GM12878 (cell line): ENCODE data around the gene AKT1S1. TPM values are rescaled to one million over a fixed set of nuclear protein-coding genes. Genes with fewer than 3 reads are reported as not detected.

ENCODE experiments used
- ATAC-seq: fragments of 200-7000 bp; cut with Tn5 transposase; 3 replicates; pipeline ENCODE4 v1.9.1; 2020; ENCODE audit warnings: mild to moderate bottlenecking, moderate library complexity
- BruUV-seq: library from RNA; stranded (reverse); fragments of 400-500 nt; replicated peaks from 2 replicates; lab custom pipeline; 2021; lab: Mats Ljungman, UMichigan
- CTCF ChIA-PET: fragments of 300-600 bp; sonication (Branson Sonifier 250); formaldehyde crosslinking; extraction: SDS; loops from one replicate; lab custom pipeline; 2021; ENCODE audit warnings: inconsistent platforms; lab: Yijun Ruan, JAX
- POLR2A ChIA-PET: fragments of 350-600 bp; formaldehyde crosslinking; extraction: SDS; loops from one replicate; lab custom pipeline; 2021; ENCODE audit warnings: inconsistent platforms; lab: Charles Lee
- RAD21 ChIA-PET: fragments of 300-600 bp; sonication (Branson Sonifier 250); formaldehyde crosslinking; loops from one replicate; lab custom pipeline; 2023; ENCODE audit warnings: antibody characterized with exemption; ENCODE audit not compliant: unreplicated experiment; lab: Charles Lee
- SMC1A ChIA-PET: fragments of 300-600 bp; sonication (Branson Sonifier 250); formaldehyde crosslinking; loops from one replicate; lab custom pipeline; 2023; ENCODE audit not compliant: unreplicated experiment, uncharacterized antibody; lab: Charles Lee
- DNase-seq: peaks from one replicate; pipeline ENCODE4 v3.0.0-alpha.2; 2011; ENCODE audit warnings: low read depth, low spot score
- FAIRE-seq: peaks from 3 replicates; lab custom pipeline; 2011; peaks lifted over from hg19 to GRCh38; lab: Jason Lieb, UNC
- H2AFZ ChIP-seq: 2 replicates; pipeline ENCODE4 v1.6.0; 2011; ENCODE audit warnings: low read depth, low read length, control low read depth; ENCODE audit not compliant: control insufficient read depth
- H3K27ac ChIP-seq: 2 replicates; pipeline ENCODE4 v1.5.1; 2011; ENCODE audit warnings: control low read depth; ENCODE audit not compliant: control insufficient read depth, insufficient read depth
- H3K27me3 ChIP-seq, 2 experiments: replicated peaks in 1 of 2; 2 replicates each; pipeline versions ENCODE4 v1.6.0 to v1.6.1; 2011; ENCODE audit warnings: low read length in 1 of 2; ENCODE audit not compliant: control insufficient read depth in 2 of 2, insufficient read depth in 2 of 2
- H3K36me3 ChIP-seq, 2 experiments: 2 replicates each; pipeline ENCODE4 v1.5.1; 2011; ENCODE audit warnings: low read length in 1 of 2; ENCODE audit not compliant: control insufficient read depth in 2 of 2, insufficient read depth in 2 of 2
- H3K4me1 ChIP-seq: 2 replicates; pipeline ENCODE4 v1.6.1; 2011; ENCODE audit warnings: mild to moderate bottlenecking, low read length, moderate library complexity, mixed read lengths; ENCODE audit not compliant: control insufficient read depth, insufficient read depth
- H3K4me2 ChIP-seq: 2 replicates; pipeline ENCODE4 v1.6.0; 2011; ENCODE audit warnings: control low read depth; ENCODE audit not compliant: control insufficient read depth, insufficient read depth
- H3K4me3 ChIP-seq: fragments of 200-600 bp; sonication (generic); 2 replicates; pipeline ENCODE4 v1.5.1; 2016
- H3K79me2 ChIP-seq: 2 replicates; pipeline ENCODE4 v1.6.0; 2011; ENCODE audit warnings: low read length; ENCODE audit not compliant: control insufficient read depth, insufficient read depth
- H3K9ac ChIP-seq: 2 replicates; pipeline ENCODE4 v1.8.0; 2011; ENCODE audit warnings: low read length, control low read depth, mixed read lengths; ENCODE audit not compliant: control insufficient read depth, insufficient read depth
- H3K9me3 ChIP-seq: replicated peaks from 3 replicates; pipeline ENCODE4 v1.5.1; 2011; ENCODE audit warnings: mild to moderate bottlenecking, low read length; ENCODE audit not compliant: control insufficient read depth, insufficient read depth
- H4K20me1 ChIP-seq: 2 replicates; pipeline ENCODE4 v1.6.0; 2011; ENCODE audit not compliant: control insufficient read depth, insufficient read depth
- ATF3 ChIP-seq: IDR thresholded peaks from 2 replicates; pipeline ENCODE4 v1.6.1; 2011; ENCODE audit warnings: low read depth, mild to moderate bottlenecking, low read length, moderate library complexity, borderline replicate concordance; ENCODE audit errors: extremely low read depth
- CBX5 ChIP-seq: sonication (generic); IDR thresholded peaks from 2 replicates; pipeline ENCODE4 v1.6.1; 2016; ENCODE audit warnings: low read depth, moderate library complexity, mild to moderate bottlenecking, inconsistent platforms
- CEBPB ChIP-seq, 2 experiments: fragments of 150-350 bp in 1 of 2; IDR thresholded peaks; 2 replicates each; pipeline ENCODE4 v1.6.1; 2012 to 2014; ENCODE audit warnings: low read depth in 2 of 2, low read length in 2 of 2, borderline replicate concordance in 1 of 2, inconsistent platforms in 1 of 2
- CHD2 ChIP-seq: IDR thresholded peaks from 2 replicates; pipeline ENCODE4 v1.6.1; 2011; ENCODE audit warnings: low read depth, low read length, improper control_type of control experiment, borderline replicate concordance
- DPF2 ChIP-seq: fragments of 450-650 bp; IDR thresholded peaks from 2 replicates; pipeline ENCODE4 v1.6.1; 2017; ENCODE audit warnings: mild to moderate bottlenecking
- EZH2 ChIP-seq: IDR thresholded peaks from 2 replicates; pipeline ENCODE4 v1.6.1; 2012; ENCODE audit warnings: low read depth, mild to moderate bottlenecking, control low read depth, inconsistent platforms, low read length, borderline replicate concordance; ENCODE audit not compliant: control insufficient read depth
- FOXK2 ChIP-seq: fragments of 450-650 bp; IDR thresholded peaks from 2 replicates; pipeline ENCODE4 v1.6.1; 2017; ENCODE audit warnings: mild to moderate bottlenecking, moderate library complexity
- IRF3 ChIP-seq: fragments of 450-650 bp; IDR thresholded peaks from 2 replicates; pipeline ENCODE4 v1.6.1; 2014; ENCODE audit warnings: mild to moderate bottlenecking
- LARP7 ChIP-seq: fragments of 450-650 bp; IDR thresholded peaks from 2 replicates; pipeline ENCODE4 v1.6.1; 2017; ENCODE audit warnings: mild to moderate bottlenecking
- MAX ChIP-seq: IDR thresholded peaks from 2 replicates; pipeline ENCODE4 v1.6.1; 2012; ENCODE audit warnings: low read depth, low read length, improper control_type of control experiment
- MYC ChIP-seq: IDR thresholded peaks from 2 replicates; pipeline ENCODE4 v1.6.1; 2011; ENCODE audit warnings: mild to moderate bottlenecking, low read length, moderate library complexity, inconsistent platforms; ENCODE audit not compliant: insufficient read depth, insufficient replicate concordance, insufficient read length, severe bottlenecking
- NBN ChIP-seq: fragments of 450-650 bp; IDR thresholded peaks from 2 replicates; pipeline ENCODE4 v1.6.1; 2016
- NFXL1 ChIP-seq: fragments of 450-650 bp; IDR thresholded peaks from 2 replicates; pipeline ENCODE4 v1.6.1; 2017; ENCODE audit warnings: antibody characterized with exemption, mild to moderate bottlenecking, borderline replicate concordance
- NR2C2 ChIP-seq: IDR thresholded peaks from 2 replicates; pipeline ENCODE4 v1.6.1; 2011; ENCODE audit warnings: borderline replicate concordance, low read depth; ENCODE audit not compliant: control insufficient read depth, insufficient read length
- PAX5 ChIP-seq: IDR thresholded peaks from 2 replicates; pipeline ENCODE4 v1.6.1; 2011; ENCODE audit warnings: low read depth, low read length, borderline replicate concordance
- PML ChIP-seq: IDR thresholded peaks from 2 replicates; pipeline ENCODE4 v1.6.1; 2012; ENCODE audit warnings: low read length, inconsistent platforms
- POU2F2 ChIP-seq: IDR thresholded peaks from 3 replicates; pipeline ENCODE4 v1.6.1; 2011; ENCODE audit warnings: low read depth, mild to moderate bottlenecking, low read length, borderline replicate concordance
- SP1 ChIP-seq: IDR thresholded peaks from one replicate; pipeline ENCODE4 v1.6.1; 2011; ENCODE audit warnings: low read depth, low read length
- SREBF1 ChIP-seq: IDR thresholded peaks from 2 replicates; pipeline ENCODE4 v1.6.1; 2012; ENCODE audit warnings: mild to moderate bottlenecking, low read length
- TCF3 ChIP-seq: IDR thresholded peaks from 2 replicates; pipeline ENCODE4 v1.6.1; 2012; ENCODE audit warnings: low read depth, mild to moderate bottlenecking, low read length, borderline replicate concordance; ENCODE audit not compliant: insufficient read depth
- ZZZ3 ChIP-seq: IDR thresholded peaks from 2 replicates; pipeline ENCODE4 v1.6.1; 2011; ENCODE audit warnings: low read depth; ENCODE audit not compliant: control insufficient read depth, insufficient read length
- WGBS: methylation state at CpG from one replicate; pipeline ENCODE4 v1.1.6; 2016; ENCODE audit warnings: low lambda C conversion rate; ENCODE audit not compliant: insufficient replicate concordance, insufficient coverage; ENCODE audit errors: missing lambda C conversion rate; 5-methylcytosine and 5-hydroxymethylcytosine counted together
- in situ Hi-C: fragments of 300-500 bp; cut with MboI; formaldehyde crosslinking; loops from 9 replicates; pipeline ENCODE4 v1.14.3; 2018; ENCODE audit warnings: mixed read lengths
- intact Hi-C: fragments of 100-400 bp; cut with micrococcal nuclease; formaldehyde crosslinking; loops from one replicate; pipeline ENCODE4 v1.14.2; 2022; ENCODE audit not compliant: unreplicated experiment
- polyA plus RNA-seq, 11 experiments: library from polyadenylated mRNA; depleted of rRNA in 4 of 11; unstranded in 6 of 11; stranded (reverse) in 5 of 11; fragments of >200 nt; fragmentation: Nextera tagmentation in 4 of 11; fragmentation: Illumina TruSeq in 1 of 11; extraction: Ambion mirVana in 4 of 11; extraction: Trizol in 1 of 11; gene quantifications; 1 replicate in 1 of 11; 2 replicates in 10 of 11; pipeline versions ENCODE4 v1.2.1 to v1.2.3, GENCODE V29; 2011 to 2016; ENCODE audit warnings: inconsistent platforms in 2 of 11, missing spikeins in 2 of 11, low read depth in 1 of 11
- total RNA-seq, 4 experiments: library from RNA; depleted of rRNA in 3 of 4; stranded (reverse); fragments of >200 nt in 3 of 4; fragmentation: Illumina TruSeq in 1 of 4; extraction: Trizol in 1 of 4; gene quantifications; 2 replicates each; pipeline versions ENCODE4 v1.2.1 to v1.2.3, GENCODE V29; 2013 to 2021
- TF ChIP-seq, protein P1 (sequence below): IDR thresholded peaks from 2 replicates; pipeline ENCODE4 v1.6.1; 2011; ENCODE audit warnings: borderline replicate concordance, low read depth, mild to moderate bottlenecking, moderate library complexity, low read length; ENCODE audit not compliant: insufficient read depth, poor library complexity, severe bottlenecking

AKT1S1 gene
- total and polyA plus RNA-seq, 10 of the 15 experiments (the other 5 are each of a cell fraction or from before 2014, with no cell fraction given): 0.43 to 23.0 (median 12.3) TPM

DNA sequence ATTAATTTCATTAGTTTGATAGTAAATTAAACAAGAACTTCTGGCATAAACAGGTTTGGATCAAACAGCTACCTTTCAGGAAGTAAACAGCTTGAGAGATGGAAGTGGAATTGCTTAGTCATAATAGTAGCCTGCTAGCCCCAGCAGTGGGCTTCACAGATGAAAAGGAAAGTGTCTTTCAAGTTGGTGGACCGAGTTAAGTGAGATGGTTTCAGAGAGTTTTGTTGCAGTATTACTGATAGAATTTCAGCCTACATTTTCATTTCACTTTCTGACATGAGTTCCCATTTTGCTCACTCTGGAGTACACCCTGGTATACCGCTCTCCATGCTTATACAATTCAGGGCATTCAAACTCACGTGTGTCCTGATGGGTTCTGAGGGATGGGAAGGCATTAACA lies 28.2 kb downstream of the AKT1S1 start:
- in situ Hi-C loops: no loop called here
- peak overlapping the region; percentile 32; the same call in 1 of the 2 replicates for H3K4me2 ChIP-seq
- peak; percentile 15 for ATAC-seq
- TF ChIP-seq SREBF1: no peak
- TF ChIP-seq PAX5: peak; percentile 48; the same call in 1 of the 2 replicates
- peak; percentile 17 for TF ChIP-seq SP1
- no peak for TF ChIP-seq NR2C2
- peak; percentile 92 for TF ChIP-seq CBX5
- TF ChIP-seq, protein P1, sequence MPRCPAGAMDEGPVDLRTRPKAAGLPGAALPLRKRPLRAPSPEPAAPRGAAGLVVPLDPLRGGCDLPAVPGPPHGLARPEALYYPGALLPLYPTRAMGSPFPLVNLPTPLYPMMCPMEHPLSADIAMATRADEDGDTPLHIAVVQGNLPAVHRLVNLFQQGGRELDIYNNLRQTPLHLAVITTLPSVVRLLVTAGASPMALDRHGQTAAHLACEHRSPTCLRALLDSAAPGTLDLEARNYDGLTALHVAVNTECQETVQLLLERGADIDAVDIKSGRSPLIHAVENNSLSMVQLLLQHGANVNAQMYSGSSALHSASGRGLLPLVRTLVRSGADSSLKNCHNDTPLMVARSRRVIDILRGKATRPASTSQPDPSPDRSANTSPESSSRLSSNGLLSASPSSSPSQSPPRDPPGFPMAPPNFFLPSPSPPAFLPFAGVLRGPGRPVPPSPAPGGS: no peak
- TF ChIP-seq IRF3: no peak
- TF ChIP-seq FOXK2: no peak
- TF ChIP-seq EZH2: no peak
- no peak for TF ChIP-seq ZZZ3
- TF ChIP-seq MYC: no peak
- TF ChIP-seq POU2F2: 0 out of 3 replicates have a peak, but pooled peaks have one; percentile 24
- TF ChIP-seq LARP7: no peak
- TF ChIP-seq CEBPB (IDR thresholded peaks at IDR 0.05; ENCODE audit: borderline replicate concordance in 1 of 2, low read depth in 2 of 2, low read length in 2 of 2): no peak
- TF ChIP-seq NBN: no peak
- TF ChIP-seq PML: no peak
- TF ChIP-seq ATF3: no peak
- no peak for TF ChIP-seq CHD2
- no peak for TF ChIP-seq DPF2
- TF ChIP-seq NFXL1: no peak
- no peak for TF ChIP-seq TCF3
- no peak for TF ChIP-seq MAX

More for the DNA sequence above, 28.2 kb downstream of the AKT1S1 start:
- Histone ChIP-seq H3K79me2 (peaks cover 6% of the 10 kb centered on the region), H3K27me3 (no peaks in the 10 kb centered on the region), H3K4me1 (peaks cover 36% of the 10 kb centered on the region), H3K9ac (no peak overlapping the region), H3K36me3 (no peaks in the 10 kb centered on the region; a peak in 1 of 4 replicates), H3K27ac (no peak overlapping the region), H3K9me3 (peaks cover 5% of the 10 kb centered on the region; the same call in 2 of the 3 replicates), H2AFZ (no peak overlapping the region), H3K4me3 (no peak overlapping the region), H4K20me1 (no peaks in the 10 kb centered on the region)
- BruUV-seq: no TSS peak
- peak; percentile 32 for DNase-seq
- ChIA-PET SMC1A (no interaction called here), RAD21 (interaction anchor here (0.7 to 1.6 kb wide), 3 partner anchors 21 to 39 kb away, joined by 3 read pairs; partner anchors contain the start of gene AKT1S1), CTCF (interaction anchor here (0.7 to 1.6 kb wide), 4 partner anchors 20 to 1358 kb away, joined by 3 to 6 read pairs (median 4); partner anchors contain the start of gene FUZ), POLR2A (interaction anchor here (1.2 to 2.7 kb wide), 2 partner anchors 20 to 206 kb away, joined by 4 to 12 read pairs; no protein-coding TSS in a partner anchor)
- 2% methylated on average over 3 of the region's 3 CpGs for WGBS
- FAIRE-seq: peak; percentile 49
- intact Hi-C loops: no loop called here
